ENCODE data around the gene PITX1. TPM values are rescaled to one million over a fixed set of nuclear protein-coding genes. Genes with fewer than 3 reads are reported as not detected.
"Not testable (repeated sequence)": the region's sequence is repeated elsewhere in the genome, so short reads cannot be mapped to it uniquely, and the experiment has no call there.

Gene PITX1
- total RNA-seq, 1 donor from 2014 or later: 0.55 TPM

GRCh38 chr5:135010502-135011354, 23.3 kb downstream of the PITX1 start:
- no peak for DNase-seq (ENCODE audit: low read depth)

- DNase-seq (ENCODE audit: low read depth): no peak
Observed at GRCh38 chr5:135009736-135010501, 24.1 kb downstream of the PITX1 start.

- no peak for DNase-seq (ENCODE audit: low read depth)
Observed at GRCh38 chr5:135008981-135009735, 24.9 kb downstream of the PITX1 start.

- DNase-seq (ENCODE audit: low read depth): no peak
Observed at GRCh38 chr5:135008556-135008955, 25.5 kb downstream of the PITX1 start.

- no peak for DNase-seq (ENCODE audit: low read depth)
Observed at GRCh38 chr5:135007749-135008363, 26.2 kb downstream of the PITX1 start.

- DNase-seq (ENCODE audit: low read depth): no peak
Observed at GRCh38 chr5:135007305-135007704, 26.7 kb downstream of the PITX1 start.

GRCh38 chr5:135005076-135005475, 29.0 kb downstream of the PITX1 start:
- no peak for DNase-seq (ENCODE audit: low read depth)

- DNase-seq (ENCODE audit: low read depth): no peak
Observed at GRCh38 chr5:135004376-135004775, 29.7 kb downstream of the PITX1 start.

- DNase-seq (ENCODE audit: low read depth): not testable (repeated sequence)
Observed at GRCh38 chr5:134998068-134998467, 36.0 kb downstream of the PITX1 start.

- DNase-seq (ENCODE audit: low read depth): no peak
Observed at GRCh38 chr5:134997015-134997414, 37.0 kb downstream of the PITX1 start.

GRCh38 chr5:134995850-134996402, 38.1 kb downstream of the PITX1 start:
- DNase-seq (ENCODE audit: low read depth): no peak

GRCh38 chr5:134994560-134995156, 39.4 kb downstream of the PITX1 start:
- no peak for DNase-seq (ENCODE audit: low read depth)

- no peak for DNase-seq (ENCODE audit: low read depth)
Observed at GRCh38 chr5:134993161-134993560, 40.9 kb downstream of the PITX1 start.

GRCh38 chr5:134992148-134992547, 41.9 kb downstream of the PITX1 start:
- no peak for DNase-seq (ENCODE audit: low read depth)

- DNase-seq (ENCODE audit: low read depth): not testable (repeated sequence)
Observed at GRCh38 chr5:134990183-134990582, 43.8 kb downstream of the PITX1 start.

GRCh38 chr5:134989266-134989830, 44.7 kb downstream of the PITX1 start:
- no peak for DNase-seq (ENCODE audit: low read depth)

- DNase-seq (ENCODE audit: low read depth): no peak
Observed at GRCh38 chr5:134982230-134982629, 51.8 kb downstream of the PITX1 start.

- no peak for DNase-seq (ENCODE audit: low read depth)
Observed at GRCh38 chr5:134979416-134979815, 54.6 kb downstream of the PITX1 start.
